GM19452 (cell line): ENCODE measurements around the gene TMEM143.
"Not testable (repeated sequence)": the region's sequence is repeated elsewhere in the genome, so short reads cannot be mapped to it uniquely, and the experiment has no call there.

Experiments
- ATAC-seq: cut with Tn5 transposase; IDR thresholded peaks from one replicate; pipeline ENCODE4 v1.9.1; 2021; ENCODE audit not compliant: unreplicated experiment

The TMEM143 gene

DNA sequence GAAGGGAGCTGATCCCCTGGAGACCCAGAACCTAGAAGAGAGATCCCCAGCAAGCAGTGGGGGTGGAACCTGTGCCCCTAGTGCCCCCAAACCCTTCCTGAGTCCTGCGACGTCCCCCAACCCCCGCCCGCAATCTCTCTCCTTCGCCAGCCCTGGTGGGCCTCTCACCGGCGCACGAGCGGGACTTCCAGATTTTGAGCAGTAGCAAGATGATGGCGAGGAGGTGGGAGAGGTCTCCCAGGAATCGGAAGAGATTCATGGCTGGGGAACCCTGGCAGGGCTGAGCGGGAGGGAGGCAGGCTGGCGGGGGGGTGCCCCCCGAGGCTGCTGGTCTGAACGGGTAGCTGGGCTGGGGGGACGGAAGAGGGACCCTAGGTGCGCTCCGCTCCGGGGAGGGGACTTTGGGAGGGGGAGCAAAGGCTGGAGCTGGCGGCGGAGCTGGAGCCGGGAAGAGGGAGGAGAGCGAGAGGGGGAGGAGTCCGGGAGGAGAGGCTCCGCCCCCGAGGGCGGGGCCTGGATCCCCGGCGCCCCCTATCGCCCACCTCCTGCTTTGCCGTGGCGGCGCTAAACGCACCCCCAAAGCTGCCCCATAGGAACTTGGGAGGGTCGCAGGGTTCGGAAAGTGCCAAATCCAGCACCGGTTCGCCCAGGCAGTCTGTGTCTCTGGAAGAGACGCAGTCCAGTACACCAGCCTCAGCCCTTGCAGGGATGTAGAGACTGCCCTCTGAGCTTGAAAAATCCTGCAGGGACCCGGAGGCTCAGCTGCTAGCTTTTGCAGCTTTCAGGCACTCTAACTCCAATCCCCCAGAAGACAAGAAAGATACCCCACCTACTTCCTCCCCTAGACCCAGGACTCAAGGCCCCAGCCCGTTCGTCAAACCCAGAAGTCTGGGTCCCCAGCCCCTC is 27.6 kb upstream of the TMEM143 start, which contains the start of gene KDELR1:
TSS of gene KDELR1 (minus strand) at position 452 of the 906 bp plus-strand sequence. CDS start at position 259, 193 bp downstream.
- no peak for ATAC-seq

DNA sequence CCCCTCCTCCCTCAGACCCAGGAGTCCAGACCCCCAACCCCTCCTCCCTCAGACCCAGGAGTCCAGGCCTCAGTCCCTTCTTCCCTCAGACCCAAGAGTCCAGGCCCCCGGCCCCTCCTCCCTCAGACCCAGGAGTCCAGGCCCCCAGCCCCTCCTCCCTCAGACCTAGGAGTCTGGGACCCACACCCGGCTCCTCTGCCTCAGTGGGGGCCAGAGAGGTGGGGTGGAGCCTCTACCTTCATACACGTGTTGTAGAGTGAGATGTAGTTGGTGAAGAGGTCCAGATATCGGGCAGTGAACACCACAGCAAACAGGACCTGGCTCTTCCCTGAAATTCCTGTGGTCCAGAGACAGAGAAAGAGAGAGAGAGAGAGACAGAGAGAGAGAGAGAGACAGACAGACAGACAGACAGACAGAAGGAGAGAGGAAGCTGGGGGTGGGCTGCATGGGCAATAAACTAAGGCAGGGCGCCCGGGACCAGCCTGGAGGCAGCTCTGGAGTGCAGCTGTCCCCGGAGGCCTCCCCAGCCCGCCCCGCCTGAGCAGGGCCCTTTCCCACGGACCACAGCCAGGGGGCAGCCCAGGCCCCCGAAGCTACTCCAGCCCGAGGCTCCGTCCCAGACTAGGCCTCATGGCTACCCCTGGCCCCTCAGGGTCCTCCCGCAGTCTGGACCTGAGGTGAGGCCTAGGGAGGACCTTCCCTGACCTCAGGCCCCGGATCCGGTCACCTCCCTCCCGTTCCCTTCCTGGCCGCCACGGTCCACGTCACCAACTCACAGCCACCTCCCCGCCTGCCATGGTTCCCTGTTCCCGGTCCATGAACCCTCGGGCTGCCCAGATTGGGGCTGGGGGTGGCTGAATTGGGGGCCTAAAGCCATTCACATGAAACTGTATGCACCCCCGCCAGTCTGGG is 26.7 kb upstream of the TMEM143 start:
- ATAC-seq = no peak

DNA sequence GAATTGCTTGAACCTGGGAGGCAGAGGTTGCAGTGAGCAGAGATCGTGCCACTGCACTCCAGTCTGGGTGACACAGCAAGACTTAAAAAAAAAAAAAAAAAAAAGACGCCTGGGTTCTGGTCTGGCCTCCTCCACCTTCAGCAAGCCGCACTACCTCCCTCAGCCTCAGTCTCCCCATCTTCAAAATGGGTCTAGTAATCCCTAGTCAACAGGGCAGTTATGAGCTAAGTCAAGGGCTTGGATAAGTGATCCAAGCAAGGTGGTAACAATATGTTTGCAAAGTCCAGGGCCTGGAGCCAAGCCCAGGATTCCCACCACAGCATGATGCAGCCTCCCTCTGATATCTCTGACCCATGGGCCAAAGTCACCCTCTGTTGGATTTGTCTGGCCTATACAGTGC is 23.2 kb upstream of the TMEM143 start:
- no peak for ATAC-seq

DNA sequence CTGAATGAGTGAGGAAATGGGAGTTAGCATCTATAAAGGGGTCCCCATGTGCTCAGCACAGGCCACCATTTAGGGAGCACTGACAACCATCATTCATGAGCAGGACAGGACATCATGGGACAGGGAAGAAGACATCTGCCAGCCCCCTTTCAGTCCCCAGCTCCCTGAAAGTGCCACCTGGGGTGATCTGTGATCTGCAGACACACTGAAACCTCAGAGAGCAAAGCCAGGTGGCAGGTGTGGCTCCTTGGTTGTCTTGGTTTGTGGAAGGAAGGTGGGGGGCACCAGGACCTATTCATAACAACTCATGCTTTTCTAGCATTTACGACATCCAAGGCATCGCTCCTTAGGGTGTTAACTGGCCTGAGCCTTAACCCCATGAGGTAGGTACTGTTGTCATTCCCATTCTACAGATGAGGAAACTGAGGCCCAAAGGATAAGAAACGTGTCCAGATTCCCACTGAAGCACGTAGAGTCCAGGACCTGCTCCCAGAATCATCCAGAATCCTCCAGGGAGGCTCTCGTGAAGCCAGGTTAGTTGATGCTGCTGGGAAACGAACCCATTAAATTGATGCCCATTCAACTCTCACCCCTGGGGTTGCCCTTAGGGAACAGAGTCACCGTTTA is 21.8 kb upstream of the TMEM143 start:
- no peak for ATAC-seq

DNA sequence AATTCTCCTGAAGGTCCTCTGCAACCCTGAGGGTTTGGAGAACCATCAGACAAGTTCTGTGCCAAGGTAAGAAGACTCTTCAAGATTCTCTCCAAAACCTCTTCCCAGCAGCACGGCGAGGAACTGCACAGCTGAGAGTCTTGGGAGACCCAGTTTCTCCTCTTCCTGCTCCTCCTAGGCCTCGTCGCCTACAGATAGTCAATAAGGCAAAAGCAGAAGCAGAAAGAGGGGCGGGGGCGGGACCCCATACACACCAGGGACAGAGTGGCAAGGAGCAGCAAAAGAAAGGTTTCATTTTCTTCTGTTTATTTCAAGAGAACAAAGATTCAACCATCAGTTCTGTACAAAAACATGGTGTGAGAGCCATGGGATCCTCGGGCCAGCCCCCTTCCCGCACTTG is 18.5 kb upstream of the TMEM143 start:
- no peak for ATAC-seq

DNA sequence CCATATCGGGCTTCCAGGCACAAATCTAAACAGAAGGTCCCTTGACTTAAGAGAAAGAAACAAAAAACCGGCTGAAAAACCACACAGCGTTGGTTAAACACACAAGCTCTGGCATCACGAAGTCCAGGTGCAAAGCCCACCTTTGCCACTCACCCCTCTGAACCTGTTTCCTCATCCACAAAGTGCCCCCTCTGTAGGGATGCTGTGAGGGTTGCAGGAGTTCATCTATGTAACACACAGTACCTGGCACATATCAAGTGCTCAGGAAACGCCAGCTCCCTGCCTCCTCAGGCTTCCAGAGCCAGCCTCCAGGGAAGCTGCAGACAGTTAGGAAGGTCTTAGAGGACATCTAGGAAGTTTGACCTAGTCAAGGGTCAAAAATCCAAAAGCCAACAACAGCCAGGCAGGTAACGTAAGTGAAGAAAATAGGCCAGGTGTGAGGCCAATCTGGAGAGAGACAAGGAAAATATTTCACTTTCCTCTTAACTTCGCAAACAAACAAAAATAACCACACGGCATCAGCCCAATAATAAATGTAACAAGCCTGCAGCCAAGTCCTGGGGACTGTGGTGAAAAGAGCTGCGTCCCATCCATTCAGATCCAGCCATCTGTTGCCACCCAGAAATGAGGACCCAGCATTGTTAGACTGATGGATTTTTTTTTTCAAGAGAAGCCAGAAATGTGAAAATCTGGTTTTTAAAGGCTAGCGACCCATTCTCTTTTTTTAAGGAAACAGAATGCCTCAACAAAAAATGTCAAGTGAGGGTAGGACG is 17.6 kb upstream of the TMEM143 start:
- ATAC-seq = no peak

- ATAC-seq = no peak
Measured at GRCh38 chr19:48379058-48379457, 15.3 kb upstream of the TMEM143 start.

DNA sequence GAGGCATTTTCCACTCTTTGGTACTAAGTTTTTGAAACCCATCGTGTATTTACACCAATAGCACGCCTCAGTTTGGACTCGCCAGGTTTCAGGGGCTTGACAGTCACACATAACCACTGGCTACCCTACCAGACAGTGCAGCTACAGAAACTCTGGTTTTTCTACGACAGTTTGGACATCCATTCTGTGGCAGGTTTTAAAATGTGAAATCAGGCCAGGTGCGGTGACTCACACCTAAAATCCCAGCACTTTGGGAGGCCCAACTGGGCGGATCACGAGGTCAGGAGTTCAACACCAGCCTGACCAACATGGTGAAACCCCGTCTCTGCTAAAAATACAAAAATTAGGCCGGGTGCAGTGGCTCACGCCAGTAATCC is 14.4 kb upstream of the TMEM143 start:
- no peak for ATAC-seq

GRCh38 chr19:48373567-48373966 is 9.8 kb upstream of the TMEM143 start:
- ATAC-seq = no peak

- ATAC-seq = no peak
Measured at GRCh38 chr19:48372904-48373303, 9.2 kb upstream of the TMEM143 start.

- not testable (repeated sequence) for ATAC-seq
Measured at GRCh38 chr19:48371771-48372170, 8.0 kb upstream of the TMEM143 start.

GRCh38 chr19:48371367-48371766 is 7.6 kb upstream of the TMEM143 start:
- no peak for ATAC-seq

- no peak for ATAC-seq
Measured at GRCh38 chr19:48370955-48371354, 7.2 kb upstream of the TMEM143 start.

GRCh38 chr19:48368936-48369335 is 5.2 kb upstream of the TMEM143 start:
- no peak for ATAC-seq

DNA sequence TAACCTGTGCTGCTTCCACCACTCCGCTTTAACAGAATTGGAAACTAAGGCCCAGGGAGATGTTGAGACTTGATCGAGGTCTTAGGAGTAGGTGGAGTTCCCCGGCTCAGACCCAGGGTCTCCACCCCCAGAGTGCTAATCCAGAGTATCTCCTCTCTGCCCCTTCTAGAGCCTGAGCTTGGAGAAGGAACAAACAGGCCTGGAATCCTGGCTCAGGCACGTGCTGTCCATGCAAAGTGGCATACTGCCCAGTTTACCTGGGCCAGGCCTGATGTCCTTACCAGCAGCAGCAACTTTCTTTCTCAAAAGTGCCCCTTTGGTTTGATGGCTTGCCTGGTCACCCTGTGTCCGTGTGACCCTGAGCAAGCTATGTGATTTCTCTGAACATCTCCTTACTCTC is 4.1 kb upstream of the TMEM143 start:
- no peak for ATAC-seq

- ATAC-seq = no peak
Measured at GRCh38 chr19:48365602-48366001, 1.9 kb upstream of the TMEM143 start.

DNA sequence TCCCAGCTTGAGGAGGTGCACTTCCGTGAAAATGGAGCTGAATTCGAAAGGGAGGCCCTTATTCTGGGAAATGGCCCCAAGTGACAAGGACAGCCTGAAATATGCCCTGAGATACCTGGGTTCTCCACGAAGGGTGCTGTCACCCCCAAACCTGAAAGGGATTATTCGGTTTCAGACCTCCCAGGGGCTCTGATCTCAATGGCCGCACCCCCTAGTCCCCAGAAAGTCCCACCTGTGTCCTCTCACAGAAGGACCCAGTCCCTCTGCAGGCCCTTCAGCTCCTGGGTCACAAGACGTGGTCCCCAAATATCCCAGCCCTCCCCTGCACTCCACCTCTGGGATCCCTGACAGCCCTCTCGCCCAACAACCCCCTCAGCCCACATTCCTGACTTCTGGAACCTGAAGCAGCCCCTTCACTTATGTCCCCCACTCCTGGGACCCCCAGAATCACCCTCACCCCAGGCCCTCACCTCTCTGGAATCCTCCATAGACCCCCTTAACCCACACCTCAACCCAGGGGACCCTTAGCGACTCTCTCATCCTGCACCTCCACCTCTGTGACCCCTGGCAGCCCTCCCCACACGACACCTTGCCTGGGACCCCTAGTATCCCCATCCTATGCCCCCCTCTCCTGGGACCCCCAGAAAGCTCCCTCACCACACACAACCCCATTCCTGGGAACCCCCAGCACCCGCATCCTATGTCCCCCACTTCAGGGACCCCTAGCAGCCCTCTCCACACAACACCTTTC is 1.0 kb upstream of the TMEM143 start:
- ATAC-seq = no peak

- ATAC-seq = peak; percentile 9
Measured at GRCh38 chr19:48363500-48363809, 285 bp downstream of the TMEM143 start.

- peak; percentile 61 for ATAC-seq
Measured at GRCh38 chr19:48362716-48363499, 832 bp downstream of the TMEM143 start.
